ENCODE measurements around the gene CD79B.
A peak's percentile ranks its signal among the peaks of the same experiment; 100 is the strongest.

Gene CD79B

GRCh38 chr17:63931981-63932561 is at the start of gene CD79B:
Gene CD79B, minus strand, starts transcription at chr17:63932331. Its CDS starts 70 bp downstream, at chr17:63932261.
- no peak for DNase-seq (ENCODE audit: low read depth, low spot score)

GRCh38 chr17:63978272-63979200 is 46.4 kb upstream of the CD79B start:
- no peak for DNase-seq (ENCODE audit: low read depth, low spot score)

- no peak for DNase-seq (ENCODE audit: low read depth, low spot score)
Measured at GRCh38 chr17:63976702-63977101, 44.6 kb upstream of the CD79B start.

GRCh38 chr17:63975541-63976092 is 43.5 kb upstream of the CD79B start:
- no peak for DNase-seq (ENCODE audit: low read depth, low spot score)

- DNase-seq (ENCODE audit: low read depth, low spot score): no peak
Measured at GRCh38 chr17:63974594-63975192, 42.6 kb upstream of the CD79B start.

GRCh38 chr17:63973930-63974593 is 41.9 kb upstream of the CD79B start:
- no peak for DNase-seq (ENCODE audit: low read depth, low spot score)

GRCh38 chr17:63973247-63973646 is 41.1 kb upstream of the CD79B start:
- no peak for DNase-seq (ENCODE audit: low read depth, low spot score)

GRCh38 chr17:63972796-63973195 is 40.7 kb upstream of the CD79B start, which contains the start of gene SCN4A:
Gene SCN4A, minus strand, starts transcription at chr17:63972918. Its CDS starts 77 bp downstream, at chr17:63972841.
- DNase-seq (ENCODE audit: low read depth, low spot score): no peak

- no peak for DNase-seq (ENCODE audit: low read depth, low spot score)
Measured at GRCh38 chr17:63969278-63969677, 37.1 kb upstream of the CD79B start.

- no peak for DNase-seq (ENCODE audit: low read depth, low spot score)
Measured at GRCh38 chr17:63967953-63968352, 35.8 kb upstream of the CD79B start.

- peak; percentile 17 for DNase-seq (ENCODE audit: low read depth, low spot score)
Measured at GRCh38 chr17:63966646-63967264, 34.6 kb upstream of the CD79B start.

GRCh38 chr17:63963123-63963522 is 31.0 kb upstream of the CD79B start:
- no peak for DNase-seq (ENCODE audit: low read depth, low spot score)

- no peak for DNase-seq (ENCODE audit: low read depth, low spot score)
Measured at GRCh38 chr17:63962298-63962744, 30.2 kb upstream of the CD79B start.

- no peak for DNase-seq (ENCODE audit: low read depth, low spot score)
Measured at GRCh38 chr17:63961355-63962212, 29.5 kb upstream of the CD79B start.

GRCh38 chr17:63960430-63960829 is 28.3 kb upstream of the CD79B start:
- DNase-seq (ENCODE audit: low read depth, low spot score): no peak

GRCh38 chr17:63960006-63960405 is 27.9 kb upstream of the CD79B start:
- no peak for DNase-seq (ENCODE audit: low read depth, low spot score)

- no peak for DNase-seq (ENCODE audit: low read depth, low spot score)
Measured at GRCh38 chr17:63956296-63956920, 24.3 kb upstream of the CD79B start.

- DNase-seq (ENCODE audit: low read depth, low spot score): no peak
Measured at GRCh38 chr17:63955791-63956190, 23.7 kb upstream of the CD79B start.

- no peak for DNase-seq (ENCODE audit: low read depth, low spot score)
Measured at GRCh38 chr17:63955232-63955631, 23.1 kb upstream of the CD79B start.

Data from activated naive CD8-positive, alpha-beta T cell treated with anti-CD3 and anti-CD28 coated beads, Interleukin-2, amount 50 U/mL, for 16 hours (primary cell).